Sigmoid colon (tissue), 4 donors: ENCODE data around the gene TLCD2.

Experiments used
- EP300 ChIP-seq, 4 donors: sonication (generic); formaldehyde crosslinking; IDR thresholded peaks; one replicate each; pipeline ENCODE4 v1.6.1; 2017; ENCODE audit warnings: antibody characterized with exemption in 4 of 4
- POLR2A ChIP-seq, 2 donors: fragments of 450-650 bp; IDR thresholded peaks; one replicate each; pipeline ENCODE4 v1.6.1; 2016; ENCODE audit warnings: antibody characterized with exemption in 2 of 2, mild to moderate bottlenecking in 2 of 2, moderate library complexity in 2 of 2
- POLR2AphosphoS5 ChIP-seq, 4 donors: sonication (generic); formaldehyde crosslinking; IDR thresholded peaks; one replicate each; pipeline ENCODE4 v1.6.1; 2017; ENCODE audit warnings: antibody characterized with exemption in 4 of 4
- TF ChIP-seq, protein P1 (sequence below), 4 experiments: fragments of 450-650 bp in 3 of 4; fragments of 200-600 bp in 1 of 4; IDR thresholded peaks; one replicate each; pipeline ENCODE4 v1.5.1; 2016 to 2019; ENCODE audit warnings: antibody characterized with exemption in 4 of 4, mild to moderate bottlenecking in 3 of 4, moderate library complexity in 2 of 4

DNA sequence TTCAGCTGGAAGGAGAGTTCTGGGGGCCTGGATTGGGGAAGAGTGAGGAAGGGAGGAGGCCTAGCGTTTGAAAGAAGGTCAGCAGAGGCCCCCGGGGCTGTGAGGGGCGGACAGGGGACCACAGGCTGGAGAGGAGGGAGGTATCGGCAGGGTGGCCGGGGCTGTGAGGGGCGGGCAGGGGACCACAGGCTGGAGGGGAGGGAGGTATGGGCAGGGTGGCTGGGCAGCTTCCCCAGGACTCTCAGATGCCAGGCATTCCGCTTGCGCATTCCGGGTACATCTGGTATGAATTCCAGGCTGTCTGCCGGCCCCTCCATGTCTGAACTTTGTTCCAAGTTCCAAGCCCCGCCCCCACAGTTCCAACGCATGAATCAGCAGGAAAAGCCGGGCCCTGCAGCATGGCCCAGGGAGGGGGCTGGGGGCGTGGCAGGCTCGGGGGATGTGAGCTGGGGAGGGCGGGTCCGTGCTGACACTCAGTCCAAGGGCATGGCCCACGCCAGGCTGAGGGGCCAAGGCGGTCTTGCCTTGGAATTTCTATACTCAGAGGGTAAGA lies 4.3 kb upstream of the TLCD2 start:
- TF ChIP-seq POLR2AphosphoS5 (IDR thresholded peaks at IDR 0.05) (peak; percentile 69 to 90 (median 76)), EP300 (IDR thresholded peaks at IDR 0.05) (no peak), POLR2A (IDR thresholded peaks at IDR 0.05) (peak in 1 of 2 donors; percentile 7)
- TF ChIP-seq, protein P1, sequence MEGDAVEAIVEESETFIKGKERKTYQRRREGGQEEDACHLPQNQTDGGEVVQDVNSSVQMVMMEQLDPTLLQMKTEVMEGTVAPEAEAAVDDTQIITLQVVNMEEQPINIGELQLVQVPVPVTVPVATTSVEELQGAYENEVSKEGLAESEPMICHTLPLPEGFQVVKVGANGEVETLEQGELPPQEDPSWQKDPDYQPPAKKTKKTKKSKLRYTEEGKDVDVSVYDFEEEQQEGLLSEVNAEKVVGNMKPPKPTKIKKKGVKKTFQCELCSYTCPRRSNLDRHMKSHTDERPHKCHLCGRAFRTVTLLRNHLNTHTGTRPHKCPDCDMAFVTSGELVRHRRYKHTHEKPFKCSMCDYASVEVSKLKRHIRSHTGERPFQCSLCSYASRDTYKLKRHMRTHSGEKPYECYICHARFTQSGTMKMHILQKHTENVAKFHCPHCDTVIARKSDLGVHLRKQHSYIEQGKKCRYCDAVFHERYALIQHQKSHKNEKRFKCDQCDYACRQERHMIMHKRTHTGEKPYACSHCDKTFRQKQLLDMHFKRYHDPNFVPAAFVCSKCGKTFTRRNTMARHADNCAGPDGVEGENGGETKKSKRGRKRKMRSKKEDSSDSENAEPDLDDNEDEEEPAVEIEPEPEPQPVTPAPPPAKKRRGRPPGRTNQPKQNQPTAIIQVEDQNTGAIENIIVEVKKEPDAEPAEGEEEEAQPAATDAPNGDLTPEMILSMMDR (IDR thresholded peaks at IDR 0.05), result no peak
